OCI-LY3 (cell line): Measurements from ENCODE around the gene ARHGAP30.
"Not testable (repeated sequence)": the region's sequence is repeated elsewhere in the genome, so short reads cannot be mapped to it uniquely, and the experiment has no call there.

ENCODE experiments used
- H2AFZ ChIP-seq: fragments of 200-600, 300-600 bp; shearing (Covaris generic); 2 replicates; pipeline ENCODE4 v1.6.0; 2014; ENCODE audit warnings: antibody characterized with exemption, low read depth, low read length
- H3K27ac ChIP-seq: fragments of 200-600, 300-600 bp; sonication (generic); 2 replicates; pipeline ENCODE4 v1.5.1; 2014; ENCODE audit warnings: mild to moderate bottlenecking, low read length, moderate library complexity, mixed read lengths
- H3K27me3 ChIP-seq: fragments of 200-600, 300-600 bp; sonication (generic); 2 replicates; pipeline ENCODE4 v1.6.1; 2014; ENCODE audit warnings: low read depth, low read length, mixed read lengths
- H3K36me3 ChIP-seq: fragments of 200-600, 300-600 bp; sonication (generic); replicated peaks from 2 replicates; pipeline ENCODE3; 2014; ENCODE audit warnings: low read depth, low read length, mixed read lengths
- H3K4me1 ChIP-seq: fragments of 300-600, 200-600 bp; sonication (generic); 2 replicates; pipeline ENCODE4 v1.6.1; 2014; ENCODE audit warnings: low read length, mixed read lengths
- H3K4me2 ChIP-seq: fragments of 200-600, 300-600 bp; sonication (generic); 2 replicates; pipeline ENCODE4 v1.6.1; 2014; ENCODE audit warnings: low read length, mixed read lengths
- H3K4me3 ChIP-seq: fragments of 300-600, 200-600 bp; sonication (generic); 2 replicates; pipeline ENCODE4 v1.5.1; 2014; ENCODE audit warnings: antibody characterized with exemption, mild to moderate bottlenecking, low read length, moderate library complexity
- H3K79me2 ChIP-seq: fragments of 300-600, 200-600 bp; shearing (Covaris generic); 2 replicates; pipeline ENCODE4 v1.6.1; 2014; ENCODE audit warnings: mild to moderate bottlenecking, low read length, mixed read lengths
- H3K9ac ChIP-seq: fragments of 300-600, 200-600 bp; shearing (Covaris generic); 2 replicates; pipeline ENCODE4 v1.6.0; 2014; ENCODE audit warnings: mild to moderate bottlenecking, low read length, moderate library complexity
- H3K9me3 ChIP-seq: fragments of 200-600, 300-600 bp; shearing (Covaris generic); 2 replicates; pipeline ENCODE4 v1.6.1; 2014; ENCODE audit warnings: low read length, mixed read lengths; ENCODE audit not compliant: insufficient read depth
- H4K20me1 ChIP-seq: fragments of 200-600, 300-600 bp; sonication (generic); 2 replicates; pipeline ENCODE4 v1.6.1; 2016; ENCODE audit warnings: low read length, mixed read lengths; ENCODE audit not compliant: insufficient read depth
- CTCF ChIP-seq: fragments of 200-600, 300-600 bp; sonication (generic); IDR thresholded peaks from 2 replicates; pipeline ENCODE4 v1.5.1; 2014; ENCODE audit warnings: antibody characterized with exemption, low read length, low read depth
- EZH2phosphoT487 ChIP-seq: fragments of 200-600 bp; shearing (Covaris generic); IDR thresholded peaks from 2 replicates; pipeline ENCODE4 v1.6.1; 2018; ENCODE audit warnings: antibody characterized with exemption, mixed run types, low read depth

The ARHGAP30 gene

GRCh38 chr1:161069731-161070270 lies at the start of gene ARHGAP30:
Gene ARHGAP30 (minus strand): TSS chr1:161069891. CDS start chr1:161069624, 267 bp downstream.
- H3K9ac ChIP-seq = peak within 1 kb of the TSS; percentile 99
- H3K36me3 ChIP-seq = peaks cover 19% of the 10 kb centered on the region

GRCh38 chr1:161117759-161118581 lies 48.3 kb upstream of the ARHGAP30 start, which contains the start of the genes NIT1 and PFDN2:
Gene NIT1 (plus strand): TSS chr1:161118105. CDS start chr1:161118177, 72 bp downstream.
Gene PFDN2 (minus strand): TSS chr1:161118037. CDS start chr1:161118026, 11 bp downstream.
- H3K4me2 ChIP-seq = peak within 1 kb of the TSS; percentile 86
- peaks cover 38% of the 10 kb centered on the region for H3K4me1 ChIP-seq
- H2AFZ ChIP-seq = peak within 1 kb of the TSS; percentile 82; the same call in 1 of the 2 replicates
- peaks cover 43% of the 10 kb centered on the region for H3K36me3 ChIP-seq
- H3K79me2 ChIP-seq = peaks cover 69% of the 10 kb centered on the region
- no peaks in the 10 kb centered on the region for H3K27me3 ChIP-seq
- TF ChIP-seq CTCF (no peak), EZH2phosphoT487 (no peak)
- H4K20me1 ChIP-seq = peaks cover 24% of the 10 kb centered on the region
- H3K4me3 ChIP-seq = peak within 1 kb of the TSS; percentile 88
- H3K27ac ChIP-seq = peak within 1 kb of the TSS; percentile 61
- peak within 1 kb of the TSS; percentile 86 for H3K9ac ChIP-seq
- no peaks in the 10 kb centered on the region for H3K9me3 ChIP-seq

More at GRCh38 chr1:161069731-161070270, at the start of gene ARHGAP30:
- TF ChIP-seq CTCF = no peak
- no peak for TF ChIP-seq EZH2phosphoT487
- H3K27me3 ChIP-seq = no peaks in the 10 kb centered on the region
- peak within 1 kb of the TSS; percentile 89 for H3K27ac ChIP-seq
- peaks cover 23% of the 10 kb centered on the region for H4K20me1 ChIP-seq
- peak within 1 kb of the TSS; percentile 90 for H3K4me3 ChIP-seq
- peak within 1 kb of the TSS; percentile 88 for H3K4me2 ChIP-seq
- peaks cover 47% of the 10 kb centered on the region for H3K79me2 ChIP-seq
- 0 out of 2 replicates have a peak within 1 kb of the TSS, but pooled peaks have one; percentile 7 for H2AFZ ChIP-seq
- H3K4me1 ChIP-seq = peaks cover 35% of the 10 kb centered on the region
- H3K9me3 ChIP-seq = no peaks in the 10 kb centered on the region

GRCh38 chr1:161115961-161116360 lies 46.3 kb upstream of the ARHGAP30 start:
- H3K27me3 ChIP-seq, H3K27ac ChIP-seq, H3K9me3 ChIP-seq, H2AFZ ChIP-seq, H3K9ac ChIP-seq, H3K4me3 ChIP-seq, H3K4me2 ChIP-seq: not testable (repeated sequence)
- Histone ChIP-seq H3K36me3 (peaks cover 24% of the 10 kb centered on the region), H3K4me1 (peaks cover 36% of the 10 kb centered on the region), H4K20me1 (peaks cover 42% of the 10 kb centered on the region), H3K79me2 (peaks cover 85% of the 10 kb centered on the region)

GRCh38 chr1:161115132-161115711 lies 45.5 kb upstream of the ARHGAP30 start:
- no peak for TF ChIP-seq EZH2phosphoT487
- no peak for TF ChIP-seq CTCF
- Histone ChIP-seq H3K27ac (no peak overlapping the region), H3K9ac (no peak overlapping the region), H3K9me3 (no peaks in the 10 kb centered on the region), H3K27me3 (no peaks in the 10 kb centered on the region), H2AFZ (no peak overlapping the region), H3K4me1 (peaks cover 36% of the 10 kb centered on the region), H3K4me3 (no peak overlapping the region), H3K36me3 (peaks cover 17% of the 10 kb centered on the region), H3K79me2 (peaks cover 92% of the 10 kb centered on the region), H3K4me2 (no peak overlapping the region), H4K20me1 (peaks cover 42% of the 10 kb centered on the region)
